Astrocyte (in vitro differentiated cells and primary cell): ENCODE data around the gene SSBP3.

ENCODE experiments used
- EZH2 ChIP-seq: IDR thresholded peaks from 2 replicates; pipeline ENCODE4 v1.6.1; 2012; ENCODE audit warnings: mild to moderate bottlenecking, low read length, inconsistent platforms; ENCODE audit not compliant: insufficient read depth
- TF ChIP-seq, protein P1 (sequence below): IDR thresholded peaks from 2 replicates; pipeline ENCODE4 v1.5.1; 2011; ENCODE audit warnings: low read depth, mild to moderate bottlenecking, inconsistent platforms, low read length, moderate library complexity; ENCODE audit not compliant: insufficient read depth

DNA sequence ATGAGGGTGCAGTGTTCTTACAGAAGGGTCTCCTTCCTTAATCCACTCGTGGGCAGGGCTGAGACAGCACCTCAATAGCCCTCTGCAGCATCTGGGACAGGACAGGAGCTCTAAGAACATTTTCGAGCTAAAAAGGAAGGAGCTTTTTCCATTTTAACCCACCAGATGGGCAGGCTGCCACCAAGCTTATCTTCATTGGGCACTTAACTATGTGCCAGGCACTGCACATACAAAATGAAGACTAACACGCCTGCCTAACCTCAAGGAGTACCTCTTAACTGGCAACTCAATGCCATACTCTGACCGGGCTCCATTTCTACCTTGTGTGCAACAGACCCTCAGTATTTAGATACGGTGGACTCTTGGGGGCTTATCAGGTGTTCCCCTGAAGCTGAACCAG is 48.2 kb downstream of the SSBP3 start:
- TF ChIP-seq, protein P1, sequence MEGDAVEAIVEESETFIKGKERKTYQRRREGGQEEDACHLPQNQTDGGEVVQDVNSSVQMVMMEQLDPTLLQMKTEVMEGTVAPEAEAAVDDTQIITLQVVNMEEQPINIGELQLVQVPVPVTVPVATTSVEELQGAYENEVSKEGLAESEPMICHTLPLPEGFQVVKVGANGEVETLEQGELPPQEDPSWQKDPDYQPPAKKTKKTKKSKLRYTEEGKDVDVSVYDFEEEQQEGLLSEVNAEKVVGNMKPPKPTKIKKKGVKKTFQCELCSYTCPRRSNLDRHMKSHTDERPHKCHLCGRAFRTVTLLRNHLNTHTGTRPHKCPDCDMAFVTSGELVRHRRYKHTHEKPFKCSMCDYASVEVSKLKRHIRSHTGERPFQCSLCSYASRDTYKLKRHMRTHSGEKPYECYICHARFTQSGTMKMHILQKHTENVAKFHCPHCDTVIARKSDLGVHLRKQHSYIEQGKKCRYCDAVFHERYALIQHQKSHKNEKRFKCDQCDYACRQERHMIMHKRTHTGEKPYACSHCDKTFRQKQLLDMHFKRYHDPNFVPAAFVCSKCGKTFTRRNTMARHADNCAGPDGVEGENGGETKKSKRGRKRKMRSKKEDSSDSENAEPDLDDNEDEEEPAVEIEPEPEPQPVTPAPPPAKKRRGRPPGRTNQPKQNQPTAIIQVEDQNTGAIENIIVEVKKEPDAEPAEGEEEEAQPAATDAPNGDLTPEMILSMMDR, result no peak
- TF ChIP-seq EZH2, result no peak
